Brain microvascular endothelial cell (primary cell): ENCODE measurements around the gene KCNA1.

ENCODE experiments used
- DNase-seq: peaks from one replicate; pipeline ENCODE4 v3.0.0-alpha.2; 2020
- H3K27ac ChIP-seq: fragments of 250-450 bp; sonication (Bioruptor Pico); 2 replicates; pipeline ENCODE4 v1.5.1; 2020; ENCODE audit warnings: mild to moderate bottlenecking, moderate library complexity
- H3K27me3 ChIP-seq: fragments of 250-450 bp; sonication (Bioruptor Pico); replicated peaks from 2 replicates; pipeline ENCODE4 v1.5.1; 2020; ENCODE audit warnings: mild to moderate bottlenecking
- H3K36me3 ChIP-seq: fragments of 250-450 bp; sonication (Bioruptor Pico); replicated peaks from 2 replicates; pipeline ENCODE4 v1.5.1; 2020; ENCODE audit warnings: mild to moderate bottlenecking
- H3K4me3 ChIP-seq: 2 replicates; pipeline ENCODE4 v1.5.1; 2011; ENCODE audit warnings: low read depth, mild to moderate bottlenecking, control low read depth, low read length, moderate library complexity
- in situ Hi-C: cut with HindIII; loops from 2 replicates; pipeline ENCODE4 v1.10.0; 2017; ENCODE audit warnings: low sequenced_read_pairs, low pct_ligation_motif_present
- TF ChIP-seq, protein P1 (sequence below): IDR thresholded peaks from 2 replicates; pipeline ENCODE4 v1.5.1; 2011; ENCODE audit warnings: low read depth, mild to moderate bottlenecking, moderate library complexity, low read length, control low read depth, inconsistent platforms; ENCODE audit errors: missing control alignments

Gene KCNA1

DNA sequence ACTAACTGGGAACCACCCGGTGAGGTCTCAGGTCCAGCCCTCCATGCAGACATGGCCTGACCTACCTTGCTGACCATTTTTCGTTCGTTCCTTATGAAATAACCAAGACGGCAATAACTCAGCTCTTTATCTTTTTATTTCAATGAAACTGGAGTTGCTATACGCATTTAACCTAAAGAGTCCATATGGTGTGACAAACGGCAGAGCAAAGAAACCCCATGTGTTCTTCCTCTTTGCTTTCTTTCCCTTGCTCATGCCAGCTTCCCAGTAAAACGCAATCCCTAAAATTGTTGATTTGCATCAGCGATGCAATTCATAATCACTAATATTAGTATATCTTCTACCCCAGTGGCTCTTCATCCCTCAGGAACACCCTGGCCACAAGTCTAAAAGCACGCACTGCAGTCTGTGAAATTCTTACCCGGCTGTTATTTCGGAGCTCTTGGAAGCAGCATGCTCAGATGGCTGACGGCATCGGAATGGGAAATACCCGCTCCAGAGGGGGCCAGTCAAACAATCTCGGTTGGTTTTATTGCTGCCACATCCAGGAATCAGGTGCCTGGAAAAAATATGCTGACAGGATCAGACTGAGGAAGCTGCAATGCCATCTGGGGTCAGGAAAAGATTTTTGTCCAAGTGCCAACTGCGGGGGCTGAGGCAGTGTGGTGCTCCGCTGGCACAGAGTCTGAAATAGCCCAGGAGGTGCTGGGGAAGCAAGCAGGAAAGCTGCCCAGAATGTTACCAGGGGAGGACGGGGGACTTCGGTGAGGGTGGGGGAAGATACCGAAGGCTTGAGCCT lies 28.2 kb upstream of the KCNA1 start:
- Histone ChIP-seq H3K27ac (no peak overlapping the region), H3K27me3 (no peaks in the 10 kb centered on the region), H3K4me3 (no peak overlapping the region), H3K36me3 (no peaks in the 10 kb centered on the region)
- TF ChIP-seq, protein P1, sequence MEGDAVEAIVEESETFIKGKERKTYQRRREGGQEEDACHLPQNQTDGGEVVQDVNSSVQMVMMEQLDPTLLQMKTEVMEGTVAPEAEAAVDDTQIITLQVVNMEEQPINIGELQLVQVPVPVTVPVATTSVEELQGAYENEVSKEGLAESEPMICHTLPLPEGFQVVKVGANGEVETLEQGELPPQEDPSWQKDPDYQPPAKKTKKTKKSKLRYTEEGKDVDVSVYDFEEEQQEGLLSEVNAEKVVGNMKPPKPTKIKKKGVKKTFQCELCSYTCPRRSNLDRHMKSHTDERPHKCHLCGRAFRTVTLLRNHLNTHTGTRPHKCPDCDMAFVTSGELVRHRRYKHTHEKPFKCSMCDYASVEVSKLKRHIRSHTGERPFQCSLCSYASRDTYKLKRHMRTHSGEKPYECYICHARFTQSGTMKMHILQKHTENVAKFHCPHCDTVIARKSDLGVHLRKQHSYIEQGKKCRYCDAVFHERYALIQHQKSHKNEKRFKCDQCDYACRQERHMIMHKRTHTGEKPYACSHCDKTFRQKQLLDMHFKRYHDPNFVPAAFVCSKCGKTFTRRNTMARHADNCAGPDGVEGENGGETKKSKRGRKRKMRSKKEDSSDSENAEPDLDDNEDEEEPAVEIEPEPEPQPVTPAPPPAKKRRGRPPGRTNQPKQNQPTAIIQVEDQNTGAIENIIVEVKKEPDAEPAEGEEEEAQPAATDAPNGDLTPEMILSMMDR, result no peak
- in situ Hi-C loops, result no loop called here
- no peak for DNase-seq

DNA sequence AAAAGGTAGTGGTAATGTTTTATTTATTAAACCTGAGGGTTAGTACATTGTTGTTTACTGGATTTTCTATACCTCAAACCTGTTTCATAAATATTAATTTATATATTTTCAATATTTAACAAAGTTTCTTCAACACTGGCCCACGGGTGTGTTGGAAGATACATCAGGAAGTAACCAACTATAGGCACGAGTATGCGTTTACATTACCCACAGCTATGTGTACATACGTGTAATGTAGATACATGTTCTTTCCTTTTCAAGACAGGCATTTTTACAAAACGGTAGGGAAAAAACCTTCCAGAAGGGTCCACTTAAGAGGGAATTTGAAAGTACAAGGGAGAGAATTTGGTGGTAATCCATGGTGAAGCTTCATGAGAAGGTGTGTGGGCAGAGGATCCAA lies 17.8 kb upstream of the KCNA1 start:
- H3K36me3 ChIP-seq, result no peaks in the 10 kb centered on the region
- no peak overlapping the region for H3K4me3 ChIP-seq
- no peak for DNase-seq
- no peak overlapping the region for H3K27ac ChIP-seq
- in situ Hi-C loops, result no loop called here
- TF ChIP-seq, protein P1, result no peak
- H3K27me3 ChIP-seq, result no peaks in the 10 kb centered on the region

DNA sequence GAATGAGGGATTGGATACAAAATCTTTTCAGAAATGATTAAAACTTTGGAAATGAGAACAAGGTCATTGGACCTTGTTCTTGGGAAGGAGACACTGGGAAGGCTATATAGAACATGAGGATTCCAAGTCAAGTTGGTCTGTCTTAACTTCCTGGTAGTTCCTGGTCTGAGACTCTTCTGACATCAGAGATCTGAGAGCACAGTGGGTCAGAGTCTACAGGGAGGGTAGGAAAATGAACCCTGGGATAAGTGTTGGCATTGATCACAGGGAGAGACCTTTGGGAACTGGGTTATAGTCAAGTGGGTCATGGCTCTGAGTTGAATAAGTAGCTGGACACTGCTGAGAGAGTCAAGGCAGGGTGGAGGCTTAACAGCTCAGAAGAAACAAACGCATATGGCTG lies 17.3 kb upstream of the KCNA1 start:
- DNase-seq, result no peak
- Histone ChIP-seq H3K4me3 (no peak overlapping the region), H3K27me3 (no peaks in the 10 kb centered on the region), H3K36me3 (no peaks in the 10 kb centered on the region), H3K27ac (no peak overlapping the region)
- TF ChIP-seq, protein P1, result no peak
- in situ Hi-C loops, result no loop called here

DNA sequence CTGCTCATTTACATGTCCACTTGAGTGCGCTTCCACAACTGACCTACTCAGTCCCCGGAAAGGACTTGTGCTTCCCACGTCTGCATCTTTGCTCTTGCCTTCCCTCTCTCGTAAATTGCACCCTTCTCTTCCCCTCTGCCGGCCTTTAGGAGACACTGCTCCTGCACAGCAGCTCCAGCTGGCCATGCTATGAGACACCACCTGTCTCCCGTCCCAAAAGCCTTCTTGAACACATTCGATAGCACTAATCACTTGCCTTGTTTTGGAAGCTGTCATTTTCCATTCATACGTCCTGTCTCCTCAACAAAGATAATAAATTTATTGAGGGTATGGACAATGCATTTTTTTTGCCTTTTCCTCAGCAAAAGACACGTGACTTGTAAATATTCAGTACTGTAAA lies 15.7 kb upstream of the KCNA1 start:
- in situ Hi-C loops, result no loop called here
- H3K27me3 ChIP-seq, result no peaks in the 10 kb centered on the region
- DNase-seq, result no peak
- no peak overlapping the region for H3K27ac ChIP-seq
- no peaks in the 10 kb centered on the region for H3K36me3 ChIP-seq
- no peak overlapping the region for H3K4me3 ChIP-seq
- TF ChIP-seq, protein P1, result no peak

DNA sequence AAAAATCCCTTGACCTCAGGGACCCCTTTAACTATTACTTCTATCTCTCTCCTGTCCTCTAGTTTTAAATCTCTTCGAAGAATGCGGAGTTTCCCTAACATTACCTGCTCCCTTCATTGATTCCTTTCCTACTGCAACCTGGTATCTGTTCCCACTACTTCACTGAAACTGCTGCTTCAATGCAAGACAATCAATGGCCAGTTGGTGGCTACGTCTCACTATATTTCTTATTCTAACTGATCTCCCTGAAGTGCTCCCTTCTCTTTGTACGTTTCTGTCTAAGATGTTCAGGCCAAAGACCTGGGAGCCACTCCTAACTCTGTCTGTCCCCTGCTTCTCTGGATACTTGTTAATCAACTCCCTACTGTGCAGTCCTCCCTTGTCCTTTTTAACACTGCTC lies 10.3 kb upstream of the KCNA1 start:
- no peak for DNase-seq
- Histone ChIP-seq H3K4me3 (no peak overlapping the region), H3K27ac (no peak overlapping the region), H3K27me3 (no peaks in the 10 kb centered on the region), H3K36me3 (no peaks in the 10 kb centered on the region)
- in situ Hi-C loops, result no loop called here
- TF ChIP-seq, protein P1, result peak; percentile 34

DNA sequence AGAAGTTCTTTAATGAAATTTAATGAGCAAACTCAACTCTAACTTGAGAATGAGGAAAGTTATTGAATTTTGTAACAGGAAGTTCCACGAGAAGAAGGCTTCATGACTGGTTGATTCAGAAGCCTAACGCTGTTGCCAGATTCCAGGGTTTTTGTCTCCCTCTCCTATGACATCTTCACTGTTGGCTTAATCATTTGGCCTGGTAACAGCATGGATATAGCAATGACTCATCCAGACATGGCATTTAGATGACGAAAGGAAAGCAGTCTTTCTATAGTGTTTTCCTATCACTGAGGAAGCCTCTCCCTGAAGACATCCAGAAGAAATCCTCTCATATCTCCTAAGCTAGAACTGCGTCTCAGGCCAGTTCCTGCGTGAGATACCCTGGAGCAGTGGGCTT lies 9.4 kb upstream of the KCNA1 start:
- H3K27ac ChIP-seq, result no peak overlapping the region
- DNase-seq, result peak; percentile 29

More for the DNA sequence above, 9.4 kb upstream of the KCNA1 start:
- in situ Hi-C loops, result no loop called here
- TF ChIP-seq, protein P1, result no peak
- H3K4me3 ChIP-seq, result no peak overlapping the region
- no peaks in the 10 kb centered on the region for H3K36me3 ChIP-seq
- H3K27me3 ChIP-seq, result no peaks in the 10 kb centered on the region
